Spleen (tissue), 7 donors: ENCODE data around the gene OR10K1.

Experiments
- POLR2A ChIP-seq, 3 donors: fragments of 450-650 bp; IDR thresholded peaks; one replicate each; pipeline ENCODE4 v1.5.1; 2017; ENCODE audit warnings: antibody characterized with exemption in 3 of 3, mild to moderate bottlenecking in 1 of 3
- TF ChIP-seq, protein P1 (sequence below), 11 experiments: fragments of 200-600 bp in 7 of 11; fragments of 450-650 bp in 4 of 11; sonication (generic) in 4 of 11; IDR thresholded peaks in 8 of 11; conservative IDR thresholded peaks in 3 of 11; 1 replicate in 7 of 11; 2 replicates in 4 of 11; pipeline versions ENCODE4 v1.4.0 to v1.8.0; 2016 to 2021; ENCODE audit warnings: antibody characterized with exemption in 11 of 11, inconsistent platforms in 4 of 11, mild to moderate bottlenecking in 1 of 11
- donor health status: DM: no; HTN: no; CAD: no; lungs with moderate emphysema.
- donor health status: DM: no; HTN: no; CAD: no.
- donor health status: DM: no; HTN: no; CAD: no.

GRCh38 chr1:158494796-158495195 lies 33.2 kb downstream of the OR10K1 start:
- TF ChIP-seq, protein P1, sequence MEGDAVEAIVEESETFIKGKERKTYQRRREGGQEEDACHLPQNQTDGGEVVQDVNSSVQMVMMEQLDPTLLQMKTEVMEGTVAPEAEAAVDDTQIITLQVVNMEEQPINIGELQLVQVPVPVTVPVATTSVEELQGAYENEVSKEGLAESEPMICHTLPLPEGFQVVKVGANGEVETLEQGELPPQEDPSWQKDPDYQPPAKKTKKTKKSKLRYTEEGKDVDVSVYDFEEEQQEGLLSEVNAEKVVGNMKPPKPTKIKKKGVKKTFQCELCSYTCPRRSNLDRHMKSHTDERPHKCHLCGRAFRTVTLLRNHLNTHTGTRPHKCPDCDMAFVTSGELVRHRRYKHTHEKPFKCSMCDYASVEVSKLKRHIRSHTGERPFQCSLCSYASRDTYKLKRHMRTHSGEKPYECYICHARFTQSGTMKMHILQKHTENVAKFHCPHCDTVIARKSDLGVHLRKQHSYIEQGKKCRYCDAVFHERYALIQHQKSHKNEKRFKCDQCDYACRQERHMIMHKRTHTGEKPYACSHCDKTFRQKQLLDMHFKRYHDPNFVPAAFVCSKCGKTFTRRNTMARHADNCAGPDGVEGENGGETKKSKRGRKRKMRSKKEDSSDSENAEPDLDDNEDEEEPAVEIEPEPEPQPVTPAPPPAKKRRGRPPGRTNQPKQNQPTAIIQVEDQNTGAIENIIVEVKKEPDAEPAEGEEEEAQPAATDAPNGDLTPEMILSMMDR (IDR thresholded peaks at IDR 0.05 in 8 of 11, conservative IDR thresholded peaks at IDR 0.05 in 3 of 11): no peak
- TF ChIP-seq POLR2A (IDR thresholded peaks at IDR 0.05): no peak
